IPS DF 4.7 (cell line): Measurements from ENCODE around the gene FNIP1.
"Not testable (repeated sequence)": the region's sequence is repeated elsewhere in the genome, so short reads cannot be mapped to it uniquely, and the experiment has no call there.

ENCODE experiments used
- DNase-seq: peaks from one replicate; pipeline ENCODE4 v3.0.0-alpha.2; 2013; ENCODE audit warnings: low spot score; ENCODE audit errors: extremely low read depth

The FNIP1 gene

DNA sequence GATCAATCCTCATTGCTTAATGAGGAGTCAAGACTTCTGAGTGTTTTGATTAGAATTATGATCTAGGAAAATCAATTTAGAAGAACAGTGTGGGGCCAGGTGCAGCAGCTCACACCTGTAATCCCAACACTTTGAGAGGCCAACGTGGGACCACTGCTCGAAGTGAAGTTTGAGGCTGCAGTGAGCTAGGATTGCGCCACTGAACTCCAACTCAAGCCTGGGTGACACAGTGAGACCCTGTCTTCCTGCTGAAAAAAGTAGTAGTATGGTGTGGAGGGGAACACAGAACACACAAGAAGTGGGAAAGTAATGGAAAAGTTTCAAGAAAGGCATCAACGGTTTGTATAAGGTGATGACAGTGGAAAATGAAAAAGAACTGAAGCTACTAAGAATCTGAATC, 9.1 kb downstream of the FNIP1 start:
- DNase-seq, result no peak

DNA sequence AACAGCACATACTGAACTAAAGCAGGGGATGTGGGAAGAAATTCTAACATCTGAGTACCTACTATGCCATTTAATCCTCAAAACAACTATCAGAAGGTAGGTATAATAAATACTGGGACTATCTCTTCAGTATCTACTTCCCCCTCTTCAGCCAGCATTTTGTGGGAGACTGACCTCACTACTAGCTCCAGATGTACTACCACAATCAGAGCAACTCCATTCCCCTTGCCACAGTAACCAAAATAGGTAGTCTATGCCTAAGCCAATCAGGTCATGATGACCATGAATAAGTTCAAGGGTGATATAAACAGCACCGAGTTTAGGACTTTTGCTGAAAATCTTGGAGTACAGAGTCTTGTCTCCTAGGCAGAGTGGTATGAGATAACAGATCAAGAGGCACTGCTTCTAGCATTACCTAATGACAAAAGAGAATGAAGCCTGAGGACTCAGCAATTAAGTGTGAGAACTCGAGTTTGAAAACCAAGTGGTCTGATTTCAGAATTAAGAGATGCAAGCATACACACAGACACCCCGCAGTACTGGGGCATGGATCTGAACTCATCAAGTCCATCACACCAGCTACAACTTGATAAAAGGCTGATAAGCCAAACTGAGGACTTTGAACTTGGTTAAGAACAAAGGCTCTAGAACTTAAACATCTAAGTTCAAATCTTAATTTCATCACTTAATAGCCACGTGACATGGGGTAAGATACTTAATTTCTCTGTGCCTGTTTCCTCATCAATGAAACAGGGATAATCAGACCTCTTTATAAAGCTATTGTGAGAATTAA, 9.7 kb downstream of the FNIP1 start:
- no peak for DNase-seq

- no peak for DNase-seq
Measured at GRCh38 chr5:131786036-131786435, 10.8 kb downstream of the FNIP1 start.

GRCh38 chr5:131783874-131784273, 12.9 kb downstream of the FNIP1 start:
- DNase-seq, result no peak

DNA sequence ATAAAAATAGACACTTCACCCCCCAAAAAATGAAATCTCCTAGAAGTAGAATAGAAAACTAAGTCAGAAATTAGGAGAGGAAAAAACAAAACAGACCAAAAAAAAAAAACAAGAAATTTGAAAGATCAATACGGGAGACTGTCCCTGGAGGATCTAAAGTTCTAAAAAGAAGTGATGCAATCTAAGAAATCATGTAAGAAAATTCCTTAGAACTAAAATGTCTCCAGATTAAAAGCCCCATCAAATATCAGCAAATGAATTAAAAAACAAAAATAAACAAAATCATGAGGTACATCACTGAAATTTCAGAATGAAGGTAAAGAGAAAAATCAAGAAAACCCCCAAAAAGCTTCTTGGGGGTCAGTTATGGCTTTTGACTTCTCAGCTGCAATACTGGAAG, 13.5 kb downstream of the FNIP1 start:
- no peak for DNase-seq

GRCh38 chr5:131782717-131783116, 14.1 kb downstream of the FNIP1 start:
- DNase-seq, result no peak

DNA sequence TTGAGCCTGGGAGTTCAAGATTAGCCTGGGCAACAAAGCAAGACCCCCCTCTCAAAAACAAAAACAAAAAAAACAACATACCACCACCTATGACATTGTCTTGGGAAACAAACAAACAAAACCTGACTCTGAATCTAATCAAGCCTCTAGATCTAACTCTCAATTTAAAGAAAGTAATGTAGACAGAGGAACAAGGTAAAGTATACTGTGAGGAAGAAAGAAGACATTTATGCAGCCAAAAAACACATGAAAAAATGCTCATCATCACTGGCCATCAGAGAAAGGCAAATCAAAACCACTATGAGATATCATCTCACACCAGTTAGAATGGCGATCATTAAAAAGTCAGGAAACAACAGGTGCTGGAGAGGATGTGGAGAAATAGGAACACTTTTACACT, 18.7 kb downstream of the FNIP1 start:
- not testable (repeated sequence) for DNase-seq

GRCh38 chr5:131776450-131776849, 20.4 kb downstream of the FNIP1 start:
- no peak for DNase-seq

- no peak for DNase-seq
Measured at GRCh38 chr5:131774652-131775367, 22.0 kb downstream of the FNIP1 start.

- no peak for DNase-seq
Measured at GRCh38 chr5:131773805-131774204, 23.0 kb downstream of the FNIP1 start.

DNA sequence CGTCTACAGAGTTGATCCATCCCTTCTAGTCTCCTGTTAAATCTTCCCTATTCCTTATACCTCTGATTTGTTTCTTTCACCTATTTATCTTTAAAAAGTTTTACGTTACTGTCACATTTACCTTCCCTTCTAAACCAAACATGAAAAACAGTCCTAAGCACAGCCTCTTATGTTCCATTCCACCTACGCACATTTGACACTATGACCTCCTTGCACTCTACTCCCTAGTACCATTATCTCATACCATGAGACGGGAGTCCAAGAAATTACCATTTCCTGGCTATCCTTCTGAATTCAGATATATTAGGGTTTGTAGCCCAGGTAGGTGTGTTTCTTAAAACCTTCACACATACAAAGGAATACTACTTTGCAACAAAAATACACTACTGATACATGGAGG, 25.1 kb downstream of the FNIP1 start:
- no peak for DNase-seq

DNA sequence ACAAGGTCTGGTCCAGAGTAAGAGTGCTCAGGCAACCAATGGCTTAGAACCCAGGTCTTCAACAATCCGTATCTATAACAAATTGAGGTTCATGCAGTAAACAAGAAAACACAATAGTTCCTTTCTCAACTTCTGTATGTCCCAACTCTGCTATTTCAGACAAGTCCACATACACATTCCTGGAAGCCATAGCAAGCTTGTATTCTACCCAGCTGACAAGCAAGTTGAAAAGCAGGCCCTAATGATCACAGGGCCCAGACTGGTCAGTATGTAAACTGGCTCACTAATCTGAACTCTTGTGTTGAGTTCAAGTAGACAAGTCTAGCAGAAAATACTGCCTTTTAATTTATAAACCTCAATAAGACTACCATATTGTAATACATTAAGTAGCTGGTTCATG, 26.9 kb downstream of the FNIP1 start:
- DNase-seq, result no peak

GRCh38 chr5:131769336-131769735, 27.5 kb downstream of the FNIP1 start:
- DNase-seq, result no peak

DNA sequence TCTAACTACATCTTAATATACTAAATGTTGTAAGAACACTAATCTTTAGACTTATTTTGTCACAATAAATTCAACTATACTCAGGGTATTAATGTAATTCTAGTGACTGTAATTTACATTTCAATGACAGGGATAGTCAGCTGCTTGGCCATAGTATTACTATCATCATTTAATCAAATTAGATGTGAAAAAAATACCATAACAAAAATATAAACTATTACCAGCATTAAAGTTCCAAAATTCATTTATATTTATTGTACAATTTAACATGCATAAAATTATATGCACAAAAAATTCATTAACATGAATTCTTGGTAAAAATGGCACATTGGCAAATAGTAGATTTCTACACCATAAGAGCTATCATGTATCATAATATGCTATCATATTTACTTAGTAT, 28.9 kb downstream of the FNIP1 start:
- no peak for DNase-seq

DNA sequence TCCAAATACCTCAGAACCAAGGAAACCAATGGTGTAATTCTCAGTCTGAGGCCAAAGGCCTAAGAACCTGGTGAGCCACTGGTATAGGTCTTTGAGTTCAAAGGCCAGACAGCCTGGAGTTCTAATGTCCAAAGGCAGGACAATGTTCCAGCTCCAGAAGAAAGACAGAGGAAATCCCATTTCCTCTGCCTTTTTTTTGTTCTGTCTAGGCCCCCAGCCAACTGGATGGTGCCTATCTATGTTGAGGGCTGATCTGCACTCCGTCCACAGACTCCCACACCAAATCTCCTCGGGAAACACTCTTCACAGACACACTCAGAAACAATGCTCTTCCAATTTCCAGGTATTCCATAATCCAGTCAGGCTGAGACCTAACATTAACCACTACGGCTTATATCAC, 30.1 kb downstream of the FNIP1 start:
- DNase-seq, result no peak

- no peak for DNase-seq
Measured at GRCh38 chr5:131765261-131765660, 31.6 kb downstream of the FNIP1 start.

DNA sequence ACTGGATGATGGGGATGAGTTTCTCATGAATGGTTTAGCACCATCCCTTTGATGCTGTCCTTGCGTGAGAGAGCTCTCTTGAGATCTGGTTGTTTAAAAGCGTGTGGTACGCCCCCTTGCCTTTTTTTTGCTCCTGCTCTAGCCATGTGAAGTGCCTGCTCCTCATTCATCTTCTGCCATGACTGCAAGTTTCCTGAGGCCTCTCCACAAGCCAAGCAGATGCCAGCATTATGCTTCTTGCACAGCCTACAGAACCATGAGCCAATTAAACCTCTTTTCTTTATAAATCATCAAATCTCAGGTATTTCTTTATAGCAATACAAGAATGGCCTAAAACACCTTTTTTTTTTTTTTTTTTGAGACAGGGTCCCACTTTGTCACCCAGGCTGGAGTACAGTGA, 32.8 kb downstream of the FNIP1 start:
- no peak for DNase-seq

DNA sequence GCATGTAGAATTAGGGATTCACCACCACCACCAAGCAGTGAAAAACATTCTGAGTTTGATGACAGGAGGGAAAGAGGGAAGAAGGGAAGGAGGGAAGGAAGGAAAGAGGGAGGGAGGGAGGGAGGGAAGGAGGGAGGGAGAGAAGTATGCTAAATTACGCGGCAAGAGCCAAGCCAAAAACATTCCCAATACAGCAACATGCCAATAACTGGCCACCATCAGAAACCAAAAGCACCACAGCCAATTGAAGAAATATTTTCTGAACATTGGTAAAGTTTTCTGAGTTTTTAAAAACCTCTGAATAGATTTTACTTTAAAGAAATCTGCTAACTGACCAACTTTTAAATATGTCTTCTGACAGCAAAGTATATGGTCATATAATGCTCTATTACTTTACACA, 36.0 kb downstream of the FNIP1 start:
- no peak for DNase-seq

DNA sequence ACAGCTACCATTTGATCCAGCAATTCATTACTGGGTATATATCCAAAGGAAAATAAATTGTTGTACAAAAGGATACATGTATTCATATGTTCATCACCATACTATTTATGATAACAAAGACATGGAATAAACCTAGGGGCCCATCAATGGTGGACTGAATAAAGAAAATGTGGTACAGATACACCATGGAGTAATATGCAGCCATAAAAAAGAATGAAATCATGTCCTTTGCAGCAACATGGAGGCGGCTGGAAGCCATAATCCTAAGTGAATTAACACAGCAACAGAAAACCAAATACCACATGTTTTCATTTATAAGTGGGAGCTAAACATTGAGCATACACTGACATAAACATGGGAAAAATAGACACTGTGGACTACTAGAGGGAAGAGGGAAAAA, 37.1 kb downstream of the FNIP1 start:
- DNase-seq, result no peak

DNA sequence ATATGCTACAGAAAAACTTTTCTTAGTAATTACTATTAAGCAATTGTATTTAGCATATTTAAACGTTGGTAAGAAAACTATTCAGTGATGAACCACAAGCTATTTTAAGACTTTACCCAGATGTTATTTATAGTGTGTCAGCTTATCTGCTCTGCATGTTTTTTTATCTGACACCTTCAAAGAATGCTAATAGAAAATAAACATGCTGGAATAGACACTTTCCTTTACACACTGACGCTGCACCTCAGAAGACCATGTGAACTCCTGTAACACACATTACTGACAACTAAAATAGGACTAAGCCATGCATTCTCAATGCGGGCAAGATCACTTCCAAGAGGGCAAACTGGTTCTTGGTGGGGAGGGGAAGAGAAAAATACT, 38.3 kb downstream of the FNIP1 start:
- no peak for DNase-seq

DNA sequence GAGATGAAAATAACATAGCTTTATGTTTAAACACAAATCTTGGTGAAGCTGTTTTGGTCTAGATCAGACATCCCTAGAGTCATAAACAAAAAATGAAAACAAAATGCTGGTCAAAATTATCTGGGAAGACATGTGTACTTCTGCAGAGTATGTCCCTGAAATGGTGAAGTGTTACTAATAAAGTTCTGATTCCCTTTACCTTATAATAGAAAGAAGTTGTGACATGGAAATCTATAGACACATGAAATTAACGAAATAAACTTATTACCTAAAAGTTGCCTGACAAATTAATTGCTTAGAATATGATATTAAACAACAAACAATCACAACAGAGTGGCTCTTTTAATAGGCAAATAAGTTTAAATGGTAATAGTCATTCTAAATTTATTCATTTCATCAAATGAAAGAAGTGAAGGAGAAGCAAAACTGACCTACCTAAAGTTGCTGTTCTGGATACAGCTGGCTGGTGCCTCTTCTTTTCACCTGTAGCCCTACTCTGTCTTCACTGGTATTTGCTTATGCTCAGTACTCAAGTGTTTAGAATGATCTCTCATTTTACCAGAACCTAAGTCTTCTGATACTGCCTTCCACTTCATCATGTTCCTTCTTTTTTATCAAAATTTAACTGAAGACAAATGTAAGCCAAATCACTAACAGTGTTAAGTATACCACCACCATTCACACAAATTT, 38.8 kb downstream of the FNIP1 start:
- no peak for DNase-seq

- no peak for DNase-seq
Measured at GRCh38 chr5:131756942-131757341, 39.9 kb downstream of the FNIP1 start.

GRCh38 chr5:131754363-131754762, 42.5 kb downstream of the FNIP1 start:
- no peak for DNase-seq
